ENCODE results near the gene IMP4. TPM values are rescaled to one million over a fixed set of nuclear protein-coding genes. Genes with fewer than 3 reads are reported as not detected.

IMP4 gene
- polyA plus RNA-seq, 1 of the 3 experiments (the other 2 are of a cell fraction), result 252 TPM

GRCh38 chr2:130387804-130388203 lies 45.1 kb downstream of the IMP4 start:
- no peaks in the 10 kb centered on the region for H3K9me3 ChIP-seq
- H3K27me3 ChIP-seq (ENCODE audit: insufficient read depth), result no peaks in the 10 kb centered on the region
- H4K20me1 ChIP-seq (ENCODE audit: insufficient read depth), result no peaks in the 10 kb centered on the region
- no peak for DNase-seq
- no peaks in the 10 kb centered on the region for H3K79me2 ChIP-seq (ENCODE audit: insufficient read depth)
- peaks cover 0 to 4% of the 10 kb centered on the region in 2 experiments for H3K36me3 ChIP-seq (replicated peaks in 1 of 2; ENCODE audit: control insufficient read depth in 1 of 2, insufficient read depth in 2 of 2, low read length in 1 of 2)
- no peaks in the 10 kb centered on the region for H3K9me2 ChIP-seq
- peaks cover 0 to 10% of the 10 kb centered on the region in 2 experiments; a peak in 1 of 4 replicates for H3K4me1 ChIP-seq (ENCODE audit: control insufficient read depth in 1 of 2, insufficient read depth in 2 of 2, low read depth in 1 of 2, low read length in 1 of 2)
- H3F3A ChIP-seq (replicated peaks; ENCODE audit: insufficient read depth), result peaks cover 4% of the 10 kb centered on the region
- ChIA-PET CTCF (interaction anchor here (1.7 to 5.2 kb wide), 2 partner anchors 15 to 32 kb away, joined by 4 to 18 read pairs; partner anchors contain the start of gene PTPN18), POLR2A (no interaction called here)
- H3K4me3 ChIP-seq (ENCODE audit: low read depth in 2 of 2, low read length in 1 of 2), result no peak overlapping the region
- TF ChIP-seq TAF1 (IDR thresholded peaks at IDR 0.05; ENCODE audit: borderline replicate concordance, low read depth, low read length) (no peak), NFIC (IDR thresholded peaks at IDR 0.05; ENCODE audit: borderline replicate concordance) (no peak), FOSL2 (IDR thresholded peaks at IDR 0.05; ENCODE audit: borderline replicate concordance, low read depth) (no peak), EZH2phosphoT487 (IDR thresholded peaks at IDR 0.05; ENCODE audit: borderline replicate concordance, low read depth) (no peak), TCF12 (IDR thresholded peaks at IDR 0.05) (no peak), MAX (IDR thresholded peaks at IDR 0.05; ENCODE audit: low read depth) (no peak), USF1 (IDR thresholded peaks at IDR 0.05; ENCODE audit: borderline replicate concordance, low read depth) (no peak), RFX5 (IDR thresholded peaks at IDR 0.05; ENCODE audit: low read length) (no peak), IRF3 (IDR thresholded peaks at IDR 0.05; ENCODE audit: low read depth, low read length) (no peak), YY1 (IDR thresholded peaks at IDR 0.05; ENCODE audit: low read depth) (no peak), GATA2 (CRISPR knock-in tag; IDR thresholded peaks at IDR 0.05) (no peak)
- H2AFZ ChIP-seq (ENCODE audit: low read depth), result no peak overlapping the region
- H3K27ac ChIP-seq (ENCODE audit: low read depth in 2 of 2, low read length in 1 of 2), result no peak overlapping the region
- no peak overlapping the region for H3K4me2 ChIP-seq
- 90% methylated on average over 1 of the region's 4 CpGs for WGBS (ENCODE audit: low lambda C conversion rate)
- no peak overlapping the region for H3K9ac ChIP-seq

- WGBS (ENCODE audit: low lambda C conversion rate), result 80% methylated on average over 8 of the region's 8 CpGs
- Histone ChIP-seq H3K4me2 (no peak overlapping the region), H3K36me3 (replicated peaks in 1 of 2; ENCODE audit: control insufficient read depth in 1 of 2, insufficient read depth in 2 of 2, low read length in 1 of 2) (peaks cover 0 to under 1% of the 10 kb centered on the region in 2 experiments), H3F3A (replicated peaks; ENCODE audit: insufficient read depth) (peaks cover 4% of the 10 kb centered on the region), H4K20me1 (ENCODE audit: insufficient read depth) (no peaks in the 10 kb centered on the region), H3K4me1 (ENCODE audit: control insufficient read depth in 1 of 2, insufficient read depth in 2 of 2, low read depth in 1 of 2, low read length in 1 of 2) (peaks cover 0 to 10% of the 10 kb centered on the region in 2 experiments; a peak in 1 of 4 replicates), H2AFZ (ENCODE audit: low read depth) (no peak overlapping the region), H3K27me3 (ENCODE audit: insufficient read depth) (no peaks in the 10 kb centered on the region), H3K9ac (no peak overlapping the region), H3K79me2 (ENCODE audit: insufficient read depth) (no peaks in the 10 kb centered on the region), H3K4me3 (ENCODE audit: low read depth in 2 of 2, low read length in 1 of 2) (no peak overlapping the region), H3K9me2 (no peaks in the 10 kb centered on the region), H3K27ac (ENCODE audit: low read depth in 2 of 2, low read length in 1 of 2) (no peak overlapping the region), H3K9me3 (no peaks in the 10 kb centered on the region)
- DNase-seq, result no peak
- ChIA-PET POLR2A (no interaction called here), CTCF (interaction anchor here (1.7 to 5.2 kb wide), 2 partner anchors 15 to 33 kb away, joined by 4 to 18 read pairs; partner anchors contain the start of gene PTPN18)
- TF ChIP-seq RCOR1 (IDR thresholded peaks at IDR 0.05; ENCODE audit: low read length), result no peak
- TF ChIP-seq IRF3 (IDR thresholded peaks at IDR 0.05; ENCODE audit: low read depth, low read length), result no peak
- TF ChIP-seq TEAD4 (IDR thresholded peaks at IDR 0.05; ENCODE audit: borderline replicate concordance, insufficient read depth), result no peak
- TF ChIP-seq MXI1 (IDR thresholded peaks at IDR 0.05; ENCODE audit: low read depth, low read length), result no peak
- TF ChIP-seq ZBTB33 (IDR thresholded peaks at IDR 0.05; ENCODE audit: borderline replicate concordance, low read depth), result no peak
- no peak for TF ChIP-seq POLR2AphosphoS5 (IDR thresholded peaks at IDR 0.05; ENCODE audit: low read depth, low read length)
- TF ChIP-seq FOSL2 (IDR thresholded peaks at IDR 0.05; ENCODE audit: borderline replicate concordance, low read depth), result no peak
- no peak for TF ChIP-seq RAD21 (IDR thresholded peaks at IDR 0.05; ENCODE audit: low read length)
- TF ChIP-seq CTCF (IDR thresholded peaks at IDR 0.05), result no peak
- TF ChIP-seq YY1 (IDR thresholded peaks at IDR 0.05; ENCODE audit: low read depth), result no peak
- TF ChIP-seq NRF1 (IDR thresholded peaks at IDR 0.05; ENCODE audit: low read depth, low read length), result no peak
- no peak for TF ChIP-seq FOXM1 (IDR thresholded peaks at IDR 0.05; ENCODE audit: low read depth)
Measured at GRCh38 chr2:130388221-130388907, 45.7 kb downstream of the IMP4 start.

All from SK-N-SH (cell line).